KBM-7 (cell line): ENCODE results near the gene DEPDC7.
"Not testable (repeated sequence)": the region's sequence is repeated elsewhere in the genome, so short reads cannot be mapped to it uniquely, and the experiment has no call there.

ENCODE experiments used
- DNase-seq: peaks from one replicate; pipeline ENCODE4 v3.0.0-alpha.2; 2015
- in situ Hi-C: fragments of 300-500 bp; cut with MboI; formaldehyde crosslinking; loops from 2 replicates; pipeline ENCODE4 v1.14.3; 2020; ENCODE audit warnings: low sequenced_read_pairs, low pct_unique_long_range_greater_than_20kb, mixed read lengths

The DEPDC7 gene

GRCh38 chr11:33018840-33019239, 3.2 kb downstream of the DEPDC7 start:
- no peak for DNase-seq
- in situ Hi-C loops = no loop called here

DNA sequence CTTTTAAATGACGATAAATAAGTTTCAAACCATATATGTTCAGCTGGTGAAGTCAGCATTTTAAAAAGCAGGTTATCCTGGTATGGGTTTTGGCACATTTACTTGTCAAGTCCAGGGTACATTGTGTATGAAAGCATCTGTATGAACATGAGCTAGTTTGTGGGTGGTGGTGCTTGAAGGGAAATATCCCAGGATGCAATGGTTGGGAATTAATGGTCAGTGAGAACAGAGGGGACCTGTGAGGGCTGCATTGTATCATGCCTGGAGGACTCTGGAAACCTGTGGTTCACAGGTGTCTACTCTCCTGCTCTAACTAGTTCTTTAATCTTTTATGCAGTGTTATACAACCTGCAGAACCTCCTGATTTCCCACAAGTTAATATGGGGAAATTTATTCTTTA, 5.8 kb downstream of the DEPDC7 start:
- in situ Hi-C loops = no loop called here

GRCh38 chr11:33021937-33022336, 6.3 kb downstream of the DEPDC7 start:
- in situ Hi-C loops = no loop called here
- DNase-seq = no peak

More for the DNA sequence above, 5.8 kb downstream of the DEPDC7 start:
- DNase-seq = no peak

DNA sequence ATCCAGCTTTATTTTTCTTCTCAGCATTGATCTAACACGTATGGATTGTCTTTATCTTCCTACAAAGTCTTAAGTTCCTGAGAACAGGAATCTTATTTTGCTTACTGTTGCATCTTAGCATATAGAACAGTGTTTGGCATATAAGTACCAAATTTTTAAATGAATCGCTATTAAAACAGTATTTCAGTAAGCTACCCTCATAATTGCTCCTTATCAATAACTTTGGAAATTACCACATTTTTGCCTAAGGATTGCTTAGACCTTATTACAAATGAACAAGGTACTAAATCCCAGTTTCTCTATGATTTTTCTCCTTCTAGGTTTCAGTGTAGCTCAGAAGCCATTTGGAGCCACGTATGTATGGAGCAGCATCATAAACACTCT, 9.7 kb downstream of the DEPDC7 start:
- in situ Hi-C loops = no loop called here

DNA sequence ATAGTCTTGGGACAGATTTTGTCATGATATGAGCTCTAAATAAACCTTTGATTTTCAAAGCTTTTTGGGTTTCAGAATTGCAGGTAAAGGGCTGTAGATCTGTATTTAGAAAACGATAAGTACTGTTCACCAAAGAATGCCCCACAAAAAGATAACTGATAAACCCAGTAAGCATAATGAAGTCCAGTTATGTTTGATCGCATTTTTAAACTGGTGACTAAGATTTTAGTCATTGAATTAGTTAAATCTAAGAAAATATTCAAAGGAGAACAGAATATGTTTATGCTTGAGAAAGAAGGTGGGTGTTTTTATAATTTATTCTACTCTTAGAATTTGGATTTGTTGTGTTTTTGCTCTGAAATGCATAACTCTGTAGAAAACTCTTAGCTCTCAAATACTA, 11.6 kb downstream of the DEPDC7 start:
- no peak for DNase-seq
- in situ Hi-C loops = no loop called here

More for the DNA sequence above, 9.7 kb downstream of the DEPDC7 start:
- DNase-seq = no peak

DNA sequence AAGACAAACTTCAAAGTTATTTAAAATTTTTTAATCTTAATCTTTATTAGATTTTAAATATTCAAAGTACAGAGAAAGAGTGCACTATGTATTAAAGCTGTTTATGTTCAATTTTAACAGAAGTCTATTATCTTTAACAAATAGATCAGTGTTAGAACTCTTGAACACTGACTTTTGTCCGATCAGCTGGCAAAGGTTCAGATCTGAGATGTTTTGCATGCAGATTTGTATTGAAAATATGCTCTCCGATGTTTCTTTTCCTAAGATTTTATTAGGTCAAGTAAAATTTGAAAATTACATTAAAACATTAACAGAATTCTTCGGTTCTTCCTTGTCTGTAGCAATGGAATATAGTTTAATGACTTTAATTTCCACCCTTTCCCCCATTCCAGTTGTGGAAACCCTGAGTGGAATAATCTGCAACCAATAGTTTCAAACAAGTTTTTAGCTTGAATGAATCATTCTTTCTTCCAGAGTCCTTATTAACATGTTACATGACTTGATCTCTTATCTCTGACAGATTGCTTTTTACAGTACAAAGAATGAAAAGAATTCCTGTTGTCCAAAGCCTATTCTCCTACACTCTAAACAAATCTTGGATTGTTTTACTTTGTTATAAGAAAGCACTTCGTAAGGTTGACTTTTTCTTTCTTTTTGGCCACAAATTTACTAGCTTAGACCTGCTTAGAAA, 12.3 kb downstream of the DEPDC7 start:
- in situ Hi-C loops = no loop called here
- DNase-seq = no peak

DNA sequence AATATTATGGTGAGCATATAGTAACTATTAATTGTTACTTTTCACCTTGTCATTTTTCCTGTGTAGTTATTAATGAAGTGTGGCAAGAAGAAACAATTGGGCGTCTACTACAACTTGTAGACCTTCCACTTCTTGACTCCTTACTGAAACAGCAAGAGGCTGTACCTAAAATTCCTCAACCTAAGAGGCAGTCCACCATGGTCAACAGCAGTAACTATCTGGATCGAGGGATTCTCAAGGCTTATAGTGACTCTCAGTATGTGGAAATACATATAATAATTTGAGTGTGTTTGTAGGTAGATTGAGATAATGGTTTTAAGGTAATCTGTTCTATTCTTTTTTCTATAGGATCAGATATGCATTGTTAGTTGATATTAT, 12.8 kb downstream of the DEPDC7 start:
- DNase-seq = no peak
- in situ Hi-C loops = no loop called here

DNA sequence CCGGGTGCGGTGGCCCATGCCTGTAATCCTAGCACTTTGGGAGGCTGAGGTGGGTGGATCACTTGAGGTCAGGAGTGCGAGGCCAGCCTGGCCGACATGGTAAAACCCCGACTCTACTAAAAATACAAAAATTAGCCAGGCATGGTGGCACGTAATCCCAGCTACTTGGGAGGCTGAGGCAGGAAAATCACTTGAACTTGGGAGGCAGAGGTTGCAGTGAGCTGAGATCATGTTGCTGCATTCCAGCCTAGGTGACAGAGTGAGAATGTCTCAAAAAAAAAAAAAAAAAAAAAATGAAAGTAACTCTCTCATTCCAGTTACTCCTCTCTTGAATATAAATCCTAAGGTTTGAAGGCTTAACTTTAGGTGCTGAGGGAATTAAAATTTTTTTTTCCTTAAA, 13.5 kb downstream of the DEPDC7 start:
- in situ Hi-C loops, DNase-seq: not testable (repeated sequence)

GRCh38 chr11:33033493-33033892, 17.8 kb downstream of the DEPDC7 start:
- DNase-seq = no peak
- in situ Hi-C loops = no loop called here

DNA sequence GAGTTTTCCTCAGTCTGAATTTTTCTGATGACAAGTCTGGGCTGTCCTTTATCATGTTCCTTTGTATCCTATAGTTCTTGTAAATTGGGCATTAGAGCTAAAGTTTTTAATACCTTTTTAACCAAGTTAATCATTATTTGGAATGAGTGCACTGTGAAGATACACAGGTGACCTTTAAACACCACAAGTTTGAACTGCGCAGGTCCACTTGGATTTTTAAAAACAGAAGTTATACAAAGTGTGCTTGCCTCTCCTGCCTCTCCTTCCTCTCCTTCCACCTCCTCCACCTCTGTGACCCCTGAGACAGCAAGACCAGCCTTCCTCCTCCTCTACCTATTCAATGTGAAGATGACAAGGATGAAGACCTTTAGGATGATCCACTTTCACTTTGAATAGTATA, 19.3 kb downstream of the DEPDC7 start:
- no peak for DNase-seq
- in situ Hi-C loops = no loop called here

- DNase-seq = peak; percentile 94
- in situ Hi-C loops = no loop called here
Measured at GRCh38 chr11:33039274-33040032, 23.8 kb downstream of the DEPDC7 start, which contains the start of gene TCP11L1. TCP11L1 (plus strand) TSS chr11:33039572; CDS start chr11:33043774, 4,202 bp downstream.

DNA sequence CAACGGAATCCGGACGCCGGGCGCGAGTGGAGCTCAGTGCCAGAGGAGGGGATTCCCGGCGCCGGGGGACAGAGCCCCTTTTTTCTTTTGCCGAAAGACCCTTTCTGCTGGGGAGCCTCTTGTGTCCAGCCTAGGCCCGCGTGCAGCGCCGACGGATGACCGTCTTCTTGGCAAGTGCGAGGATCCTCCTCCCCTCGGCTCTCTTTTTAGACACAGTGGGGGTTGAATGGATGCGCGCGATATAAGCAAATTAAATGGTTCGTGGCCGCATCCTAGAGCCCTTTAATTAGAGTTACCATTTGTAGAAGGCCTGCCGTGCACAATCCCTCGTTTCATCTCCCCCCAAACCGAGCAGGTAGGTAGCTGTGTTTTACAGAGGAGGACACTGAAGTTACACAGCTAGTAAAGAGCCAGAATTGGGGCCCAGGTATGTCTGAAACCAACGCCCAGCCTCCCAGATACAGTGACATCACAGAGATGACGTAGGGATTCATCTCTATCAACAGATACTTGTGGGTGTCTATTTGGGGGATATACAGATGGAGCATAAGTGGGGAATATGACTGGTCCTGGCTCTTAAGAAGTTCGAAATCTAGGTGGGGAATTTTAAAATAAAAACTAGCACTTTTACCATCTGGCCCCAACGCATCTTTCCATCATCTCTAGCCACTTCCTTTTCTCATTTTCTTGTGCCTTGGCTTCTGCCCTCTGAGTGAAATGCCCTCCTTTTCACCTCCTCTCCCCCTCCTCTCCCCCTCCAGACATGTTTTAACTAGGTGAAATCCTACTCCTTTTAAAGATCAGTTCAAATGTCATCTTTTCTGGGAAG, 24.6 kb downstream of the DEPDC7 start:
- DNase-seq = peak; percentile 35
- in situ Hi-C loops = no loop called here

DNA sequence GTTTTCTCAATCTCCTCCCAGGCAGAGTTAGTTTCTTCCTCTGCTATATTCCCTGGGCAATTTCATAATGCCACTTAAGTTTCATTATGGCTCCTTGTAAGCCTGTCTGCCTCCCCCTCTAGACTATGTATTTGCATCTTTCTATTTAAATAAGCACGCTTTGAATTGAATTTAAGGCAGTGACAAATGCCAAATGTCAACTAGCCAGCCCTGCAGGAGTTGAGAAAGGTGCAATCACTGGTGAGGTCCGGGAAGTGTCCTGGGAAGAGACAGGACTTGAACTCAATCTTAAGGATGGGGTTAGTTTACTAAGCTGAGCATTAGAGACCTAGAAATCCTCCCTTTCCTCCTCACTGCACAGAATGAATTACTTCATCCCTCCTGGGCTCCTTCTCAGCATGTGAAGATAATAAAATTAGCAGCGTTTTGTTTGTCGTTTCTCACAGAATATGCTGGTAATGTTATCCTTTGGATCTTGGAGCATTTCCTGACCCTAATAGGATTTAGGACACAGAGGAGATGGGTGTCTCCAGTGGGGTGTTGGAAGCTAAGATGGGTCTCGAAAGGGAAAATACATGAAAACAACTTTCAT, 25.3 kb downstream of the DEPDC7 start:
- DNase-seq = no peak
- in situ Hi-C loops = no loop called here

DNA sequence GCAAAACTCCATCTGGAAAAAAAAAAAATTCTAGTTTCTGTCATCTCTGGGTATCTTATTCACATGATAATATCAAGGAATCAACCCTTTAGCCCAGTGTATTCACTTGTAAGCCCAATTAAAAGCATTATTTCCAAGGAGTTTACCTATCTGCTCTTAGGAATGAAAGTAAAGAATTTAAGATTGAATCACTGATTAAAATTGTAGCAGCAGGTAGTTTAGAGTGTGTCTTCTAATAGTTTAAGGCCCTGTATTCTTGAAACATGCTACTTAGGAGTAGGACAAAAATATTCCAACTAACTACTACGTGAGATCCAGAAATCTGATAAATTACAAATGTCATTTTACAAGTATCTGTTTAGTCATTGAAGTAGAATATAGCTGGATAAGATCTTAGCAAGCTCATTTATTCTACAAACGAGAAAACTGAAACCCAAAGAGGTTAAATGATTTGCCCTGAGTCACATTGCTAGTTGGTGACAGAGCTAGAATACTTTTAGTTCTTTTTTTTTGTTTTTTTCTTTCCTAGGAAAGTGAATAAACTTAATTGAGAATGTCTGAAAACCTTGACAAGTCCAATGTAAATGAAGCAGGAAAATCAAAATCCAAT, 27.6 kb downstream of the DEPDC7 start:
- no peak for DNase-seq
- in situ Hi-C loops = no loop called here

DNA sequence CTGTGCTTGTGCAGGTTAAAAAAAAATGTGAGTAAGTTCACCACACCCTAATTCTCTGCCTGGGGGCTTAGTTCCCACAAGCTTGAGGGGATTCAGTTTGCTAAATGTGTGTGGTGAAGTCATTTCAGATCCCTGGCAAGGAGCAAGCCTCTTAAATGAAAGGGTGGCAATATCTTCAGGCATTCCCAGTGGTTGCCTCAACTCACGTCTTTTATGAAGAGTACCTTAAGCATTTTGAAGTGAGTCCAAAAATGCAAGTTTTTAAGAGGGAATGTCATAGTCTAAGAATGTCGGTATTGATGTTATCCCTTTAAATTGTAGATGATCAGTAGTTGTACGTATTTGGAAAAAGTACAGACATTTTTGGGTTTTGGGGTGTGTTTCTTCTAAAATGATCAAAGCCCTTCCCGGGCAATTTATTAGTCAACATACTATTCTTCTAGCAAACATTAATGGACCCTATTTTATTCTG, 28.6 kb downstream of the DEPDC7 start:
- in situ Hi-C loops = no loop called here
- no peak for DNase-seq

DNA sequence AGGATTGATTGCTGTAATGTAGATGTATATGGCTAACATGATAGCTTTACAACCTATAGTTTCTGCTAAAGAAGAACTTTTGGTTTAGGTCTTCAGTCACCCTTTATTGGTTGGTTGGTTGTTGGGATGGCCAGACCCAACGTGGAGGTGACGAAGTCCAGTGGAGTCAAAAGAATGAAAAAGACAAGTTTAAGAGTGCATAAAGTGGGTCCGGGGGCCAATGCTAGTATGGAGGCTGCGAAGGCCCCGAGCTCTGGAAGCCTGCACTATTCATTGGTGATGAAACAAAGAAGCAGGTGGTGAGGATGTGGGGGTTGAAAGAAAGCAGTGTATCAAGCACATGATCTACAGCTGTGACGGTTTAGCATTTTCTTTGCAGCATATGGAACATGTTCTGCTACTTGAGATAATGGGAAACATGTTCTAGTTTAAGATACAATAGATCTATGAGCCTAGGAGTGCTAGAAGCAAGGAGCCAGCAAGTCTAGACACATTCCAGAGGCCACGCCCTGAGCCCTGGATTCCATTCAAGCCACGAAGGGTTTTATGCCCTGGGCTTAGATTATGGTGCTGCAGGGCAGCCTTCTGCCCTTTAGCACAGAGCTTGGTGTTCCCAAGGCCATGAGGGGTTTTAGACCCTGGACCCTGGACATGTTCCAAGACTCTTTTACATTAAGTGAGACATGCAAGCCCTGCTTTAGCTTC, 30.0 kb downstream of the DEPDC7 start:
- no peak for DNase-seq

GRCh38 chr11:33048701-33049100, 33.0 kb downstream of the DEPDC7 start:
- in situ Hi-C loops = not testable (repeated sequence)

More for the DNA sequence above, 30.0 kb downstream of the DEPDC7 start:
- in situ Hi-C loops = no loop called here

More at GRCh38 chr11:33048701-33049100, 33.0 kb downstream of the DEPDC7 start:
- not testable (repeated sequence) for DNase-seq
